GM18507 (cell line): ENCODE data around the gene OSBPL10.
A peak's percentile ranks its signal among the peaks of the same experiment; 100 is the strongest.

ENCODE experiments used
- DNase-seq: peaks from one replicate; pipeline ENCODE4 v3.0.0; 2011; ENCODE audit warnings: low read depth; ENCODE audit not compliant: insufficient read length; ENCODE audit errors: extremely low spot score
- FAIRE-seq: peaks from 2 replicates; lab custom pipeline; 2011; peaks lifted over from hg19 to GRCh38; lab: Jason Lieb, UNC

The OSBPL10 gene

DNA sequence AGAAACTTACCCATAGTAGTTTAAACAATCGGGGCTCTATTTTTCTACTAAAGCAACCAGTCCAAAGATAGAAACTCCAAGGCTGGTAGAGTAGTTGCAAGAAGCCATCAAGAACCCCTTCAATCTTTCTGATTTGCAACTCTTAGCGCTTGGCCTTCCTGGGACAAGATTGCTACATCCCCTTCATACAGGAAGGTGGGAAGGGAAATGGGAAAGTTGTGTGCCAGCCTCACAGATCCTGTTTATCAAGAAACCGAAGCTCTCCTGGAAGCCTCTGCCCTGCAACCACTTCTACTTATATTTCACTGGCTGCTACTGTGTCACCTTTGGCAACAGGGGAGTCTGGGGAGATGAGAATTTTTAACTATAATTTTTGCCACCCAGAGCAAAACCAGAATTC is 46.2 kb downstream of the OSBPL10 start:
- no peak for FAIRE-seq
- DNase-seq = no peak

DNA sequence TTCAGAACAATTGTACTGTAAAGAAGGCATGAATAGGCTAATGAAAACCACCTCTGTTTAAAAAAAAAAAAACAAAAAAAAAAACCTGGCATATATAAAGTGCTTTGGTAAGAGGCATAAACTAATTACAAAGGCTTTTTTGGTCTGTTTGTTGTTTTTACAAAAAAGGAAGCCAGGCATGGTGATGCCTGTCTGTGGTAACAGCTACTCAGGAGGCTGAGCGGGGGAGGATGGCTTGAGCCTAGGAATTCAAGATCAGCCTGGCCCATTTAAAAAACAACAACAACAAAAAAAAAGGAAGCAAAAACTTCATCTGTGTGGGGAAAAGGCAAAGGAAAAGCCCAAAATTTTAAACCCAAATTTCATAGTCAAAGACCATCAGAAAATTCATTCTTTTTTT is 47.0 kb downstream of the OSBPL10 start:
- no peak for DNase-seq
- FAIRE-seq = no peak

DNA sequence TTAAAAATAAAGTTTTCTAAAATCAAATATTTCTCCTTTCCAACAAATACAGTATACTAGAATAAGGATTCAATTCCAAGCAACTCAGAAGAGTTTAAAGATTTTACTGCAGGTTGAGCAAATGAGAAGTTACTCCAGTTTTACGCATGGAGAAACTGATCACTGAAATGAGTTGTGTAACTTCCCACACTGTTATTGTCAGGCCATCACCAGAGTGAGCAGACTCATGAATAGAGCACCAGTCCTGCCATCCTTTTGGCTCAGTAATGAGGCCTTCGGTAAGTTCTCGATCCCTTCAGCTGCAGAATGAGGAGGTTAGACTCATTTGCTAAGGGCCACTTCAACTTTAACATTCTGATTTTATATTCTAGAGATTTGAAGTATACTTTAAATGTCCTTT is 48.1 kb downstream of the OSBPL10 start:
- FAIRE-seq (no peak), DNase-seq (no peak)

DNA sequence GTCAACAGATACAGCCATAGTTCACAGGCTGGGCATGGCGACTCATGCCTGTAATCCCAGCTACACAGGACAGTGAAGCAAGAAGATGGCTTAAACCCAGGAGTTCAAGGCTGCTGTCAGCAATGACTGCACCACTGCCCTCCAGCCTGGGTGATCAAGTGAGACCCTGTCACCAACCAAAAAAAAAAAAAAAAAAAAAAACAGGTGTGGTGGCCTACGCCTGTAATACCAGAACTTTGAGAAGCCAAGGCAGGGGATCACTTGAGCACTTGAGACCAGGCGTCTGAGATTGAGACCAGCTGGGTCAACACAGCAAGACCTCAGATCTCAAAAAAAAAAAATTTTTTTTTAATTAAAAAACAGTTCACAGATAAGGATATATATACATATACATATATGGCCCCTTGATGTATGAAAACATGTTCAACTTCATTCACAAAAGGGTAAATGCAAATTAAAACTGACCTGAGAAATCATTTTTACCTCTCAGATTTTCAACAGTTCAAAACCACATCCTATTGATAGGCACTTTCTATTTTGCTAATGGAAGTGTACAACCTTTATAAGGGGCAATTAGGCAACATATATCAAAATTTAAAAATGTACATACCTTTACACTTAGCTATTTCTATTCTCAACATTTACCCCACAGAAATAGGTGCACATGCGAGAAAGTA is 51.1 kb downstream of the OSBPL10 start:
- no peak for DNase-seq
- FAIRE-seq = no peak

DNA sequence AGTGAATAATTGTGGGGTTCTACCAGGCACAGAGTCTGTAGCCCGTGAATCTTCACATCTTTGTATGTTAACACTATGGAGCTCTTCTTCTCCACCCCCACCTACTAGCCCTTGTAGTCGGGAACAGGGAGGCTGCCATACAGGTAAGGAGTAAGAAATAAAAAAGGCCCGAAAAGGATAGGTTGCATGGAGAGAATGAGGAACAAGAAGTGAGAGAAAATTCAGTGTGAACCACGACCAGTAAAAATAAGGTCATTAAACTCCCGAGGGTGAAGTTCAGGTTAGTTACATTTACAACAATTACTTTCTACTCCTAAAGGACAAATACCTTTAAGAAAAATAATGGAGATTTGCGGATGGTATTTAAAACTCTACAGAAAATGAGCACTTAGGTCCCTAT is 53.3 kb downstream of the OSBPL10 start:
- FAIRE-seq (no peak), DNase-seq (no peak)

DNA sequence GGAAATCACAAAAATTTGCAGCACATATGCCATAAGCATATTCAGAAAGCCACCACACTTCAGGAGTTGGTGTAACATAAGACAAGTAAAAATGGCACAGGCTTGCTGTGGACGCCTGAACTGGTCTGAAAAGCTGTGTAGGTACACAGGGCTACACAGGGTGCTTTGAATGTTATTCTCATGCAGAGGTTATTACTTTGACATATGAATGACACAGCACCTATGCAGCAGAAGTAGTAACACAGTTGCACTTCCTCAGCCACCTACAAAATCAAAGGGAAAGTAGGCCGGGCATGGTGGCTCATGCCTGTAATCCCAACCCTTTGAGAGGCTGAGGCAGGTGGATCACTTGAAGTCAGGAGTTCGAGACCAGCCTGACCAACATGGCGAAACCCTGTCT is 54.5 kb downstream of the OSBPL10 start:
- DNase-seq (no peak), FAIRE-seq (no peak)

DNA sequence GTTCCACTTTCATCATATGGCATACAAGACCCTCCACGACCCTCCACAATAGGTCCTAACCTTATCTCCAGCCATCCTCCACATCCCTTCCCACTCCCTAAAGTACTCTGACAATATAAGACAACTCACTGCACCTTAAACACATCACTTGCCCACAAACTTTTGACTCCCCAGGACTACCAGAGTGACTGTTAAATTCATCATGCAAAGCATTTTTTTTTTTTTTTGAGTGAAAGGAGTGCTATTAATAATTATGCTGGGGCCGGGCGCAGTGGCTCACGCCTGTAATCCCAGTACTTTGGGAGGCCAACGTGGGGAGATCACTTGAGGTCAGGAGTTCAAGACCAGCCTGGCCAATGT is 55.8 kb downstream of the OSBPL10 start:
- DNase-seq = no peak
- peak; percentile 35 for FAIRE-seq

DNA sequence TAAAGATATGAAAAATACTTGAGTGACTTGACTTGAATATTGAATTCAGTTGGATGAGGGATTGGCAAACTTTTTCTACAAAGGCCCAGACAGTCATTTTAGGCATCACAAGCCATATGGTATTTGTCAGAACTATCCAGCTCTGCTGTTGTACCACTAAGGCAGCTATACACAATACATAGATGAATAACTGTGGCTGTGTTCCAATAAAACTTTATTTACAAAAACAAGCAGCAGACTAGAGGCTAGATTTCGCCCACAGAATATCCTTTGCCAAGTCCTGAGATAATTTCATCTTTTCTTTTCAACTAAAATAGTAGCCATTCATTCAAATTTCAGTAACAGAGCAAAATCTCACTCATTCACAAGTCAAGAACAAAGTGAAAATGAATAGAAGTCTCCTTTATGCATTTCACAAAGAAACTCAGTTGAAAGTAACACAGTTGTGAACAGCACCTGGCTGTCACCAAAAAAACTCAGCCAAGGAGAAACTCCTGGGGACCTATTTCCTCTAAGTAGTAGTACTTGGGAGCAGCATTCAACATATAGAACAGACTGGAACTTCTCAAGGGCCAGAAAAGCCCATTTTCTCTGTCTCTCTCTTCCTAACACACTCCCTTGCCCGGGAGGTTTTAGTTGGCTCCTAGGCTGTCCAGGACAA is 56.3 kb downstream of the OSBPL10 start:
- DNase-seq = no peak
- no peak for FAIRE-seq

DNA sequence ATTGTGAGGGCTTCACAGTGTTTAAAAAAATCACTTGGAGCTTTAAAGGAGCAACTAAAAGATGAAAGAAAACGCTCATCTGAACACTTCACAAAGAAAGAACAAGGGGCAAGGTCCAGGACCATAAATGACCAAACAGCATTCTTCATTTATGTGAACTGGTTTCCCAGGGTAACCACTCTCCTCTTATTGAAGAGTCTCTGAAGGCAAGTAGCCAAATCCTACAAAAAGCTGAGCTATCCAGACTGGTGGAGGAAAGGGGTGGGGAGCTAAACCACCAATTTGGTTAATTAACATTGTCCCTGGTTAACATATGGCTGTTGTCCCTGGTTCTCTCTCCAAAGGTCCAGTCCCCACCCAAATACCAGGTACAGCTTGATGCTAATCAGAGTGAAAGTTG is 58.1 kb downstream of the OSBPL10 start:
- no peak for DNase-seq
- no peak for FAIRE-seq

DNA sequence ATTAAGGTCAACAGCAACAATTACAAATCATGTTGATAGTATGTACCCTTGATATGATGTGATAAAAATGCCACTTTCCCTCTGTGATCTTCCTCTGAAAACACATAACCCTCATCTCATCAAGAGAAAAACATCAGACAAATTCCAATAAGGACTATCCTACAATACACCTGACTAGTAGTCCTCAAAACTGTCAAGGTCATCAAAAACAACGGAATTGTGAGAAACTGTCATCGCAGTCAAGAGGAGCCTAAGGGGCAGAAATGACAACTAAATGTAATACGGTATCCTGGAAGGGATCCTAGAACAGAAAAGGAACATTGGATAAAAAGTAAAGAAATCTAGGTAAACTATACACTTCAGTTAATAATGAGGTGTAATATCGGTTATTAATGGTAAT is 59.2 kb downstream of the OSBPL10 start:
- FAIRE-seq (no peak), DNase-seq (no peak)

DNA sequence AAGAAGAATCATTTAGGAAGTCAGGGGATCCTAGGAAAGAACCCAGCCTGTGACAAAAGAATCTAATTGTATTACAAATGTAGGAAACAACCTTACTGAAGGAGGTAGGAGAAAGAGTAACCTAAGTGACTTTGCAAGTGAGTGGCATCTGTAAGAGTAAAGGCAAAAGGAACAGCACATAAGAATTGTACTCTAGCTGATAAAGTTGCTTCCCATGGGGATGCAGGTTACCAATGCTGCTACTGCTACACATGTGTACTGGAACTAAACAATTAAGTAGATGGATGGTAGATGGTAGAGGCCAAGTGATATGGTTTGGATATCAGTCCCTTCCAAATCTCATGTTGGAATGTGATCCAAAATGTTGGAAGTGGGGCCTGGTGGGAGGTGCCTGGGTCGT is 60.8 kb downstream of the OSBPL10 start:
- no peak for DNase-seq
- FAIRE-seq = no peak

DNA sequence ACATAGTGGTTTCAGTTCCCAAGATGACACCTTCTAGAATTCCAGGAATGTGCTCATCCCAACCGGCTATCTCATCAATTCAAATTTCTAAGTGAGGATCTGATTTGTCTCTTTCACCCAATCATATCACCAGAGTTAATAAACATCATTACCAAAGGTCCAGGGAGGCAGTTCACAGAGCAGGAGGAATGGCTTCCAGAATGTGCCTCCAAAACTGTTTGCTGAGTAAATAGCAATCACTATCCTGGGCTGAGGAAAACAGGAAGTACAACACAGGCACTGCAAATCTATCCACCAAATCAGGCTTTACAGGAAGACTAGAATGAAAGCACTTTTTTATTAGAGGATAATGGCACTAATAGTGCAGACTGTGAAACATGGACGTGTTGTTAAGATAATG is 61.5 kb downstream of the OSBPL10 start:
- FAIRE-seq = no peak

DNA sequence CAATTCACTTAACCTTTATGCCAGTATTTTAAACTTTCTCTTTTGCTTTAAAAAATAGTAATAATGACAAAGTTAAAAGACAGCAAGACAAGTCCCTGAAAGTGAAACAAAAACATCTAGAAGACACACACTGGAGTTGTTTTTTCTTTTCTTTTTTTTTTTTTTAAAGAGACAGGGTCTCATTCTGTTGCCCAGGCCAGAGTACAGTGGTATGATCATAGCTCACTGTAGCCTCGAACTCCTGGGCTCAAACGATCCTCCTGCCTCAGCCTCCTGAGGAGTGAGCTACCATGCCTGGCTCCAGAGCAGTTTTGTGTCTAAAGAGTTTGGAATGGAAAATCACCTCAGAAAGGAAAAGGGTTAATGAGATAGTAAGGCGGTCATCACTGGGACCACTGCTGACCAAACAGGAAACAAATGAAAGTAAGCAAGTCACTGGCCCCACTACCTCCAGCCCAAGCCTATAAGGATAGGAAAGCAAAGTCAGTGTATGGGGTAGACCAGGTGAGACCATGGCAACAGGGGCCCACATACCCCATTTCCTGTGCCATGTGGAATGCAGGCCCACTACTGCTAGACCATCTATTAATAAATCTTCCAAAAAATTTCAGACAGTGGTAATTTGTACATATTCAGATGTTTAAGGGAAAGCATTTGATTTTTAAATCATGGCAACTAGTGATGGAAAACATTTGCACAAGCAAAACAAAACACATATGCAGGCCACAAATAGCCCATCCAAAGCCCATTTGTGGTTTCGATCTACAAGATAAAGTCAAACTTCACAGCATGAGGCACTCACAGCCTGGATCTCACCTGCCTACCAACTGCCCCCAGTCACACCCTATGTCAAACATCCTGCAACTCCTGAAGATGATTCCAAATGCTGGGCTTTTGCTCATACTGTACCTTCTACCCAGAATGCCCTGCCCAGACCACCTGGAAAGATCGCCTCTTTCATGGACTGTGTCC is 62.6 kb downstream of the OSBPL10 start:
- FAIRE-seq (peak; percentile 33), DNase-seq (peak; percentile 22)

More for the DNA sequence above, 61.5 kb downstream of the OSBPL10 start:
- DNase-seq = no peak

DNA sequence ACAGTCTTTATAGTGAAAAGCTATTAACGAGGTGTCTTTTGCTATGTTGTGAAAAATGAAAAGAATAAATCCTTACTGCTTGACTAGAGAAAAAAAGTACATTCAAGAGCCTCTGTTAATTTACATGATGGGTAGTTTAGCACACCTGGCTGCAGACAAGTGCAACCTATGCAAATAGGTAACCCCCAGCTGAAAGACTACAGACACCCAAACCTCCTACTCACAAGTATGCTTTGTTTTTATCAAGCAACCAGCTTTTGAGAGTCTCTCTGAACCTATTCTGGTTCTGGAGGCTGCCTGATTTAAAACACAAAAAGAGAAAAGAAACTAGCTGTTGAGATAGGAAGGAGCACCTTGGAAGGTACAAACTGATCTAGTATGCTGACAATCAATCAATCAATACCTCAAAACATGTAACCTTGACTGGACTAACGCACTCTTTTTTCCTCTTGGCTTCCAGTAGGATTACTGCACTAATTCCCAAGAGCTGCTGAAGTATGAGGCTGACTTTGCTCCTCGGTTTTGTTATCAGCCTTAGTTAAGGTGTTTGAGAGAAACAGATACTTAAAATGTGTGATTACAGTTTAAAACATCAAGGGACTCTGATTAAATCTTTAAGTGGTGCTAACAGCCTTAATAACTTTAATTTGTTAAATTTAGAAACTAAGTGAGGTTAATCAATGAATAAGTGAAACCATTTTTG is 63.6 kb downstream of the OSBPL10 start:
- peak; percentile 62 for FAIRE-seq
- no peak for DNase-seq

DNA sequence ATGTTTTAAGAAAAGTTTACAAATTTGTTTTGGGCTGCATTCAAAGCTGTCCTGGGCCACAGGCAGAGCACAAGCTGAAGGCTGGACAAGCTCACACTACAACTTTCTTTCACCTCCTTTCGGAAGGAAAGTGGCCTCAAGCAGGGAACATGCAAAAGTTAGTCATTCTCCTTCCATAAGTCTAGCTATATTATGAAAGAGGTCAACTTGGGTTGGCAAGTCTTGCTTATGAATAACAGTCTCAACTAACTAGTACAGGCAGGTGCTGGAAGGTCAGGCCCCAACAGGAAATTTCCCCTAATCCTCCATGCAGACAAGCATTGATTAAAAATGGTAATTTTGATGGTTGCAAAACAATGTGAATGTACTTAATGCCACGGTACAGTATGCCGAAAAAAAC is 69.4 kb downstream of the OSBPL10 start:
- no peak for DNase-seq
- no peak for FAIRE-seq

DNA sequence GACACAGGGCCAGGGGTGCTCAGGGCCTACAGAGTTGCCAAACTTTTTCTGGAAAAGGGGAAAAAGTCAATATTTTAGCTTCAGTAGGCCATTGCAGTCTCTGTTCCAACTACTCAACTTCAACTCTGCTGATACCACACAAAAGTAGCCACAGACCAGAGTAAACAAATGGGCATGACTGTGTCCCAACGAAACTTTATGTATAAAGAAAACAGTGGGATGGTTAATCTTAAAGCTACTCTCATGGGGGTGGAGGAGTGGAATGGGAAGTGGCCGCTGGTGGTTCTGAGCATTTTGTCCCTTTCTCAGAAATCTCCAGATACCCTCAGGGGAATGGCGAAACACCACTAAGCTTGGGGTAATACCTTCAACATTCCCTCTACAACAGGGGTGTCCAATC is 69.9 kb downstream of the OSBPL10 start:
- FAIRE-seq = no peak

DNA sequence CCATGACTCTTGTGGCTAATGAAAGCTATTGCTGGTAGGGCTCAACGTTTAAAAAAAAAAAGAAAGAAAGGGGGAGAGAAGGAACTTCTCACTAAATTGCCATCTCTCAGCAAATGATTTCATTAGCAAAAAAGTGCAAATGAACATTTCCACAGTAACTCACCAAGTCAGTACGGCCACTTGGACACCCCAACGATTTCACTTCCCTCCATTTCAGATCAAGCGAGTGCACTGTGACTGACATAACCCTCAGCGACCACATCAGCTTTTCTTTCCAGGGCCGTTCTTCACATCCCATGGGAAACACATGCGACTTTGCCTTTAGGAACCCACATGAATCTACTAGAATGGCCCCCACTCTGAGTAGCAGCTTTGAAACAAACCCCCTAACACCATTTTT is 71.6 kb downstream of the OSBPL10 start:
- no peak for FAIRE-seq

More for the DNA sequence above, 69.9 kb downstream of the OSBPL10 start:
- no peak for DNase-seq

DNA sequence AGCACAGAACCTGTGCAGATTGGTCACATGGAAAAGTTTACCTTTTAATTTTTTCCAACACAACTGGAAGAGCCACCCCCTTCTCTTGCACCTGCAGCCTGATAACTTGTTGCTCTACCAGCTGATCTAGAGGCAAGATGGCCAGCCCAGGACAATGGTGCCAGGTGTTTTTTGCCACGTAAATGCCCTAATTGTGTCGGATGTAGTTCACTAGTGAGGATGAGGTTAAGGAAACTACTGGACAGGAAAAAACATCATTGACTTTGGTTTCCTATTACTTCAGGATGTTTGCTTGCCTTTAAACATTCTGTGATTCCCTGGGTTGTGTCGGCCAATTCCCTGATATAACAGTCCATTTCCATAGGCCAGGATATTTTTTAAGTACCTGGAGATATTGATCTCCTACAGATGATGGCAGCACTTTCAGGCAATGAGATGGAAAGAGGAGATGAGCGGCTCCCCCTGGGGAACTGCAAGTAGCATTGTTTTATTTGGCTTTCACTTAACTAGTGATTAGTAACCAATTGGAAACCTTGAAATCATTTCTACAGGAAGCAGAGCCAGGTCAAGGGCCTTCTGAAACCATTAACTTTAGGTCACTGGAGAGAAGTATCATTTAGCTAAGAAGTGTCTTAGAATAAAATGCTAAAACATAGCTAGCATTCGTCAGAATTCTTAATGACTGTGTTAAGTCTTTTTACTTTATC is 72.5 kb downstream of the OSBPL10 start:
- no peak for DNase-seq
- no peak for FAIRE-seq

More for the DNA sequence above, 71.6 kb downstream of the OSBPL10 start:
- DNase-seq = no peak

DNA sequence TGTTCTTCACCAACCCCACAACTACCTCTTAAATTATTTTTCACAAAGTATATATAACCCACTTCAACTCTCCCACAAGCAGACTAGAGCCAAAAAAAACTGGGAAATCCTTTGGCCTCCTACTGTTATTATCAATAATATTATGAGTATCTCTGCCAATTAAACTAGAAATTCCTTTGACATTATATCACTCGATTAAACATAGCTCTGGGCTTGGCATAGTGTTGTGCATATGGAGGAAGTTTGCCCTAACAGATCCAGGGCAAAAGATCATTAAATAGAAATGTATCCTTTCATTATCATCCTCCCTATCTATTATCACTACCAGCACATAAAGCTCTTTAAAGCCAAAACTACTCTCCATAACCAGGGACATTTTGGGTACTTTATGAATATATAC is 74.9 kb downstream of the OSBPL10 start:
- FAIRE-seq = no peak

More for the DNA sequence above, 74.9 kb downstream of the OSBPL10 start:
- no peak for DNase-seq
